Type B pancreatic cell (in vitro differentiated cells): ENCODE data around the gene NUTF2. TPM values are rescaled to one million over a fixed set of nuclear protein-coding genes. Genes with fewer than 3 reads are reported as not detected.
A peak's percentile ranks its signal among the peaks of the same experiment; 100 is the strongest.

Experiments
- DNase-seq: peaks from one replicate; pipeline ENCODE4 v3.0.0; 2021; ENCODE audit warnings: mixed read lengths; ENCODE audit not compliant: unreplicated experiment; ENCODE audit errors: extremely low spot score
- H3K27ac Mint-ChIP-seq: 2 replicates; pipeline ENCODE4 v1.8.0; 2021; ENCODE audit warnings: mild to moderate bottlenecking, mixed read lengths
- H3K27me3 Mint-ChIP-seq: 2 replicates; pipeline ENCODE4 v1.8.0; 2021; ENCODE audit warnings: mixed read lengths
- H3K36me3 Mint-ChIP-seq: 2 replicates; pipeline ENCODE4 v1.8.0; 2021; ENCODE audit warnings: mixed read lengths
- H3K4me1 Mint-ChIP-seq: one replicate; pipeline ENCODE4 v1.8.0; 2021; ENCODE audit warnings: mixed read lengths; ENCODE audit not compliant: unreplicated experiment
- H3K4me3 Mint-ChIP-seq: 2 replicates; pipeline ENCODE4 v1.8.0; 2021; ENCODE audit warnings: mild to moderate bottlenecking, mixed read lengths
- H3K9me3 Mint-ChIP-seq: 2 replicates; pipeline ENCODE4 v1.8.0; 2021; ENCODE audit warnings: mixed read lengths
- total RNA-seq: library from RNA; stranded (reverse); gene quantifications from 2 replicates; pipeline ENCODE4 v1.2.1, GENCODE V29; 2021; ENCODE audit warnings: low replicate concordance
- TF ChIP-seq, protein P1 (sequence below): fragments of 200-600 bp; sonication (generic); conservative IDR thresholded peaks from 2 replicates; pipeline ENCODE4 v1.5.0; 2021; ENCODE audit warnings: antibody characterized with exemption, mild to moderate bottlenecking

The NUTF2 gene
- total RNA-seq, 1 donor from 2014 or later, result 144 TPM

DNA sequence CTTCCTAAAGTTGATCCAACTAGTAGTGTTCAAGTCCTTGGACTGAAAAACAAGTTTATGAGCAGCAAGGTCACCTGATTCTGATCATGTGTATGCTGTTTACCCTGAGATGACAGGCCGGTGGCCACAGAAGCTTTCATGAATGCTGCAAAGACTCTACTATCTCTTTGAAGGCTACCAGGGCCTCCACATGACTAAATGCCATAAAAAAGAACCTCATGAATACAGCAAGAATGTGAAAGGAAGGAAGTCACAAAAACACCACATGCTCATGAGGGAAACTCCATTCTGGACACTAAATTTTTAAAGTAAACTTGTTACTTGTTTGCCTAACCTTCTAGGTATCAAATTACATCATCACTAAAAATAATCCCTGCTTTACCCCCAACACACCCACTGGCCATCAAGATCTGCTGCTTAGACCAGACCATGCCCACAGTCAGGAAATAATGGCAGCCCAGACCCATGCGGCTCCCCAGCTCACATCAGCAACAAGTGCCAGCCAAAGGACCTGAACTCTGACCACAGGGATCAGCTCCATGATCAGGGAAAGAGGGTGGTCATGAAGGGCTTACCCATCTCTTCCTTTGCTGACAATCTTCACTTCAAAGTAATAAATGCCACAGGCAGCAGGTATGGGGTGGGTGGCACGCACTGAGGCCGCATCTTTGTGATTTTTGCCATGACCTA is 41.7 kb upstream of the NUTF2 start:
- H3K4me3 Mint-ChIP-seq, result peak overlapping the region; percentile 97
- H3K9me3 Mint-ChIP-seq, result no peaks in the 10 kb centered on the region
- TF ChIP-seq, protein P1, sequence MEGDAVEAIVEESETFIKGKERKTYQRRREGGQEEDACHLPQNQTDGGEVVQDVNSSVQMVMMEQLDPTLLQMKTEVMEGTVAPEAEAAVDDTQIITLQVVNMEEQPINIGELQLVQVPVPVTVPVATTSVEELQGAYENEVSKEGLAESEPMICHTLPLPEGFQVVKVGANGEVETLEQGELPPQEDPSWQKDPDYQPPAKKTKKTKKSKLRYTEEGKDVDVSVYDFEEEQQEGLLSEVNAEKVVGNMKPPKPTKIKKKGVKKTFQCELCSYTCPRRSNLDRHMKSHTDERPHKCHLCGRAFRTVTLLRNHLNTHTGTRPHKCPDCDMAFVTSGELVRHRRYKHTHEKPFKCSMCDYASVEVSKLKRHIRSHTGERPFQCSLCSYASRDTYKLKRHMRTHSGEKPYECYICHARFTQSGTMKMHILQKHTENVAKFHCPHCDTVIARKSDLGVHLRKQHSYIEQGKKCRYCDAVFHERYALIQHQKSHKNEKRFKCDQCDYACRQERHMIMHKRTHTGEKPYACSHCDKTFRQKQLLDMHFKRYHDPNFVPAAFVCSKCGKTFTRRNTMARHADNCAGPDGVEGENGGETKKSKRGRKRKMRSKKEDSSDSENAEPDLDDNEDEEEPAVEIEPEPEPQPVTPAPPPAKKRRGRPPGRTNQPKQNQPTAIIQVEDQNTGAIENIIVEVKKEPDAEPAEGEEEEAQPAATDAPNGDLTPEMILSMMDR, result no peak
- no peaks in the 10 kb centered on the region for H3K27me3 Mint-ChIP-seq
- H3K36me3 Mint-ChIP-seq, result peaks cover 9% of the 10 kb centered on the region
- no peak for DNase-seq
- peaks cover 14% of the 10 kb centered on the region for H3K4me1 Mint-ChIP-seq
- peak overlapping the region; percentile 77 for H3K27ac Mint-ChIP-seq

DNA sequence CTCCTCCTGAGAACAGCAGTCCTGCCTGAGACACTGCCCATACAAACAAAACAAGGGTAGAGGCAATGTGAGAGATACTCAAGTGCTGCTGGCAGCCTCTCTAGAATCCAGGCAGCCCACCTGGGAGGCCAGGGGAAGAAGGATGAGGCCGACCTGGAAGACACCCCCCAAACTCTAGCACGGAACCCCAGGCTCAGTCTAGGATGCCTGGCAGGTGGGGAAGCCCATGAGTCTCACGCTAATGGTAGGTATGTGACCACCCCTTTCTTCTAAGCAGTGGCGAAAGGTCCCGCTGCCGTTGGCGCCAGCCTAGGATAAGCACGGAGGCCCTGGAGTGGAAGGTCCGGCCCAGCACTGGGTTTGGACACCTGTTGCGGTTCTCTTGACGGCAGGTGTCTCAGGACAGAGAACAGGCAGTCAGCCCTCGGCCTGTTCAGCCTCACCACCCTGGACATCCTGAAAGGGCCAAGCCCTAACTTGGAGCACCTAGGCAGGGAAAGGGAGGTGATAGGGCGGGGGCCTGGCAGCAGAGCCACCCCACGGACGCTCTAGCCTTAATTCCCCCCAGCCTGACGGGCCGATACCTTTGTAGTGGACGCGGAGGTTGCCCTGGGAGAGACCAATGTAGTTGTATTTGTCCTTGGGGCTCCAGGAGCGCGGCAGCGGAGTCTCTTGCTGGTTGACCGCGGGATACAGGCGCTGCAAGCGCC is 40.9 kb upstream of the NUTF2 start:
- no peak for DNase-seq

DNA sequence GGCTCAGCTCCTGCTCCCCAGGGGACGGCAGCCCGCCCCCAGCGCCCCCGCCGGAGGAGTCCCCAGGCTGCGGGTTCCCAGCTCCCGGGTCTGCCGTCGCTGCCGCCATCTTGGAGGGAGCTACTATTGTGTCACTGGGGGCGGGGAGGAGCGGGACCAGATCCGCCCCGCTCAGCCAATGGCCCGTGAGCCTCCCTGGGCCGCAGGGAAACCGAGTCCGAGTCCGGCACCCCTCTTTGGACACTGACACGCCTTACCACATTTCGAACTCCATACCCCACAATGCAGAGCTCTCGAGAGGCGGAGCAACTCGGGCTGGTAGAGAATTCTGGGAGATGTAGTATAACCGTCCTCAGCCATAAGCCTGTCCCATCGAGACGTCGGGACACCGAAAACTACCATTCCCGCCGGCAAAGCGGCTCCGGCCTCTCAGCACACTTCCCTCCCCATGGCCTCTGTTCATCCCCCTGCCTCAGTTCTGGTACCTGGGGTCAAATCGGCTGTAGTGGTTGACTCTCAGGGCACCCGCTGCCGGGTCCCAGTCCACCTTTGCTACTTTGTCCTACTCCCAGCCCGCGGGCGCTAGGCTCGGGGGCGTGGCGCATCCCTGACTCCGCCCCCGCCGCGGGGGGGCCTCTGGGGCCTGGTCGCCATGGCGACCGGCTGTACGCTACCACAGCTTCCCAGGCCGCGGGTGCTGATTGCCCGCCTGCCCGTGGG is 40.1 kb upstream of the NUTF2 start, which contains the start of the genes RANBP10 and TSNAXIP1:
Gene RANBP10, minus strand, starts transcription at position 133 of the 720 bp plus-strand sequence. Its CDS starts 24 bp downstream, at position 109.
Gene TSNAXIP1, plus strand, starts transcription at position 462 of the 720 bp plus-strand sequence. CDS start 261 bp downstream, outside the sequence.
- H3K27ac Mint-ChIP-seq, result peak within 1 kb of the TSS; percentile 94
- H3K4me1 Mint-ChIP-seq, result peaks cover 9% of the 10 kb centered on the region
- H3K27me3 Mint-ChIP-seq, result no peaks in the 10 kb centered on the region
- no peaks in the 10 kb centered on the region for H3K9me3 Mint-ChIP-seq
- DNase-seq, result peak; percentile 96
- TF ChIP-seq, protein P1, result no peak
- H3K36me3 Mint-ChIP-seq, result peaks cover 4% of the 10 kb centered on the region
- peak within 1 kb of the TSS; percentile 97 for H3K4me3 Mint-ChIP-seq

More for the DNA sequence above, 40.9 kb upstream of the NUTF2 start:
- Mint-ChIP-seq H3K27me3 (no peaks in the 10 kb centered on the region), H3K27ac (peak overlapping the region; percentile 77), H3K4me3 (peak overlapping the region; percentile 97), H3K4me1 (peaks cover 9% of the 10 kb centered on the region), H3K9me3 (no peaks in the 10 kb centered on the region), H3K36me3 (peaks cover 4% of the 10 kb centered on the region)
- TF ChIP-seq, protein P1, result no peak

DNA sequence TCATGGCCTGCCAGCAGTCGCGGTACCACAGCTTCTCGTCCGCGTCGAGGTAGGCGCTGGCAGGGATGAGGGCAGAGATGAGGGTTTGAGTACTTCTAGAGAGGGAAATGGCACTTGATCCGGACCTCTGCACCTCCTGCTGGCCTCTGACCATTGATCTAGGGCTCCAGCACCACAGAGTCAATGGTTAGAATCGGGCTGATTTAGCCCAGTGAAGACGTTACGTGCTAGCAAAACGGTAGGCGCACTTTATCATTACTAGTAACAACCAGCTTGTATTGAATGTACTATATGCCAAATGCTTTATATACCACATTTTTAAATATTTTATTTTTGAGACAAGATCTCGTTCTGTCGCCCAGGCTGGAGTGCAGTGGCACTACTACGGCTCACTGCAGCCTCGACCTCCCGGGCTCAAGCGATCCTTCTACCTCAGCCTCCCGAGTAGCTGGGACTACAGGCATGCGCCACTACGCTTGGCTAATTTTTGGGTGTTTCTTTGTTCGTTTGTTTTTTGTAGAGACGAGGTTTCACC is 39.5 kb upstream of the NUTF2 start:
- Mint-ChIP-seq H3K27ac (peak overlapping the region; percentile 94), H3K4me1 (peaks cover 9% of the 10 kb centered on the region), H3K9me3 (no peaks in the 10 kb centered on the region), H3K4me3 (peak overlapping the region; percentile 97), H3K36me3 (peaks cover 4% of the 10 kb centered on the region), H3K27me3 (no peaks in the 10 kb centered on the region)
- TF ChIP-seq, protein P1, result peak; percentile 20
- no peak for DNase-seq

DNA sequence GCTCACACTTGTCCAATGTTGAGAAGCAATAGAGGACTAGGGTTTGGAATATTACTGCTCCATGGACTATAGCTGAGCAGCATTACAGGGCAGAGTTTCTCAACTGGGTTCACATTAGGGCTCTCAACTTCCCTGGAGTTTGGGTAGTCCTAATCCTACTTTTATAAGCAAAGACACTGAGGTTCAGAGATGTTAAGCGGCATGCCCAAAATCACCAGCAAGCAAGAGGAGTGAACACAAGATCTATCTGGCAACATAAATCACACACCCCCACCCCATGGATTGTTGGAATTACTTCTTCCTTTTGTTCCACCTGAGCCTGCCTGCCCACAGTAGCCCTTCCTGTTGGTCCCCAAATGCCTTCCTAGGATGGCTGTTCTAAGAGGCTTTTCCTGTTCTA is 34.8 kb upstream of the NUTF2 start:
- TF ChIP-seq, protein P1, result no peak
- Mint-ChIP-seq H3K27ac (no peak overlapping the region), H3K9me3 (no peaks in the 10 kb centered on the region), H3K36me3 (no peaks in the 10 kb centered on the region), H3K4me3 (no peak overlapping the region), H3K27me3 (no peaks in the 10 kb centered on the region), H3K4me1 (peaks cover 3% of the 10 kb centered on the region)
- no peak for DNase-seq
